ENCODE measurements around the gene CTPS1. TPM values are rescaled to one million over a fixed set of nuclear protein-coding genes. Genes with fewer than 3 reads are reported as not detected.

Gene CTPS1
- total RNA-seq, 1 experiment from 2014 or later = 139 TPM

- ChIA-PET CTCF (no interaction called here), POLR2A (ENCODE audit: low non-redundant PET) (no interaction called here)
These were observed 8.2 kb downstream of the CTPS1 start for GRCh38 chr1:40987439-40988276.

GRCh38 chr1:40988280-40988679, 8.8 kb downstream of the CTPS1 start:
- Histone ChIP-seq H3K27me3 (replicated peaks; ENCODE audit: insufficient read depth, low read depth, low read length, poor library complexity) (no peaks in the 10 kb centered on the region), H3K4me3 (ENCODE audit: low read depth, low read length, poor library complexity, severe bottlenecking) (no peak overlapping the region), H3K4me1 (ENCODE audit: insufficient read depth, low read length, poor library complexity, severe bottlenecking) (peaks cover 3% of the 10 kb centered on the region), H3K9me3 (ENCODE audit: low read depth, low read length, poor library complexity, severe bottlenecking) (no peaks in the 10 kb centered on the region), H3K36me3 (ENCODE audit: insufficient read depth, low read length, poor library complexity, severe bottlenecking) (peaks cover 98% of the 10 kb centered on the region), H3K27ac (ENCODE audit: low read depth, low read length, poor library complexity, severe bottlenecking) (no peak overlapping the region)
- POLR2A ChIA-PET (ENCODE audit: low non-redundant PET) = no interaction called here
- CTCF ChIA-PET = no interaction called here
- intact Hi-C loops (cut with micrococcal nuclease; ENCODE audit: unreplicated experiment) = no loop called here
- no TSS peak for BruUV-seq (replicated peaks)
- DNase-seq (ENCODE audit: low spot score) = no peak
- no peak for TF ChIP-seq CTCF (conservative IDR thresholded peaks at IDR 0.05; ENCODE audit: low read depth, low read length)
- no peak for TF ChIP-seq EZH2 (IDR thresholded peaks at IDR 0.05; ENCODE audit: borderline replicate concordance, low read depth, low read length, poor library complexity, severe bottlenecking)

More at GRCh38 chr1:40987439-40988276, 8.2 kb downstream of the CTPS1 start:
- H3K9me3 ChIP-seq (ENCODE audit: low read depth, low read length, poor library complexity, severe bottlenecking) = no peaks in the 10 kb centered on the region
- TF ChIP-seq EZH2 (IDR thresholded peaks at IDR 0.05; ENCODE audit: borderline replicate concordance, low read depth, low read length, poor library complexity, severe bottlenecking) = no peak
- no peak for TF ChIP-seq CTCF (conservative IDR thresholded peaks at IDR 0.05; ENCODE audit: low read depth, low read length)
- H3K4me3 ChIP-seq (ENCODE audit: low read depth, low read length, poor library complexity, severe bottlenecking) = no peak overlapping the region
- intact Hi-C loops (cut with micrococcal nuclease; ENCODE audit: unreplicated experiment) = no loop called here
- H3K27me3 ChIP-seq (replicated peaks; ENCODE audit: insufficient read depth, low read depth, low read length, poor library complexity) = no peaks in the 10 kb centered on the region
- no peak overlapping the region for H3K27ac ChIP-seq (ENCODE audit: low read depth, low read length, poor library complexity, severe bottlenecking)
- H3K4me1 ChIP-seq (ENCODE audit: insufficient read depth, low read length, poor library complexity, severe bottlenecking) = peaks cover 3% of the 10 kb centered on the region
- no peak for DNase-seq (ENCODE audit: low spot score)
- H3K36me3 ChIP-seq (ENCODE audit: insufficient read depth, low read length, poor library complexity, severe bottlenecking) = peaks cover 91% of the 10 kb centered on the region
- BruUV-seq (replicated peaks) = no TSS peak

- Histone ChIP-seq H3K27me3 (replicated peaks; ENCODE audit: insufficient read depth, low read depth, low read length, poor library complexity) (no peaks in the 10 kb centered on the region), H3K36me3 (ENCODE audit: insufficient read depth, low read length, poor library complexity, severe bottlenecking) (peaks cover 99% of the 10 kb centered on the region), H3K27ac (ENCODE audit: low read depth, low read length, poor library complexity, severe bottlenecking) (no peak overlapping the region), H3K4me3 (ENCODE audit: low read depth, low read length, poor library complexity, severe bottlenecking) (no peak overlapping the region), H3K9me3 (ENCODE audit: low read depth, low read length, poor library complexity, severe bottlenecking) (no peaks in the 10 kb centered on the region), H3K4me1 (ENCODE audit: insufficient read depth, low read length, poor library complexity, severe bottlenecking) (peaks cover 3% of the 10 kb centered on the region)
- intact Hi-C loops (cut with micrococcal nuclease; ENCODE audit: unreplicated experiment) = no loop called here
- CTCF ChIA-PET = no interaction called here
- DNase-seq (ENCODE audit: low spot score) = no peak
- BruUV-seq (replicated peaks) = no TSS peak
- POLR2A ChIA-PET (ENCODE audit: low non-redundant PET) = no interaction called here
- TF ChIP-seq EZH2 (IDR thresholded peaks at IDR 0.05; ENCODE audit: borderline replicate concordance, low read depth, low read length, poor library complexity, severe bottlenecking) = no peak
These were observed 9.6 kb downstream of the CTPS1 start for GRCh38 chr1:40989066-40989465.

GRCh38 chr1:40997096-40997495, 17.6 kb downstream of the CTPS1 start:
- ChIA-PET CTCF (no interaction called here), POLR2A (ENCODE audit: low non-redundant PET) (no interaction called here)
- no peak overlapping the region for H3K27ac ChIP-seq (ENCODE audit: low read depth, low read length, poor library complexity, severe bottlenecking)
- DNase-seq (ENCODE audit: low spot score) = no peak
- H3K27me3 ChIP-seq (replicated peaks; ENCODE audit: insufficient read depth, low read depth, low read length, poor library complexity) = no peaks in the 10 kb centered on the region
- intact Hi-C loops (cut with micrococcal nuclease; ENCODE audit: unreplicated experiment) = no loop called here
- H3K4me3 ChIP-seq (ENCODE audit: low read depth, low read length, poor library complexity, severe bottlenecking) = no peak overlapping the region
- TF ChIP-seq EZH2 (IDR thresholded peaks at IDR 0.05; ENCODE audit: borderline replicate concordance, low read depth, low read length, poor library complexity, severe bottlenecking) (no peak), CTCF (conservative IDR thresholded peaks at IDR 0.05; ENCODE audit: low read depth, low read length) (no peak)
- peaks cover 5% of the 10 kb centered on the region for H3K4me1 ChIP-seq (ENCODE audit: insufficient read depth, low read length, poor library complexity, severe bottlenecking)
- H3K9me3 ChIP-seq (ENCODE audit: low read depth, low read length, poor library complexity, severe bottlenecking) = no peaks in the 10 kb centered on the region
- BruUV-seq (replicated peaks) = no TSS peak
- H3K36me3 ChIP-seq (ENCODE audit: insufficient read depth, low read length, poor library complexity, severe bottlenecking) = peaks cover 95% of the 10 kb centered on the region
